GM19025 (cell line): ENCODE data around the gene DACH1.

Experiments
- ATAC-seq: cut with Tn5 transposase; IDR thresholded peaks from one replicate; pipeline ENCODE4 v1.9.1; 2021; ENCODE audit warnings: mild to moderate bottlenecking, low read depth, moderate library complexity; ENCODE audit not compliant: unreplicated experiment

Gene DACH1

DNA sequence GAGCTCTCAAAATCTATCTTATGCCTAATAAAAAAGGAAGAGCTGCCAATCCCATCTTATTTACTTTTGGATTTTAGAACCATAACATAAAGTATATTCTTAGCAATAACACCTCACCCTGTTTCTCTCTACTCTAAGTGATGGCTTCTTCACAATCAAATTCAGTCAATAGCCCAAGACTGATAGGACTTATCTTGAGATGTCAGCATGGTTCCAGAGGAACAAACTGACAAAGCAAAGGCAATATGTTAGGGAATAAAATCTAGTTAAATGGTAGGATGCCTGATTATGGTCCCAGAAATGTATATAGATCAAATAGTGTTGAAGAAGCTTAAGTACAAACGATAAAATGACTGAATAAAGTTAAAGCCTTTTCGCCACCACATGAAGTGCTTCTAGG lies 36.3 kb downstream of the DACH1 start:
- ATAC-seq = no peak

DNA sequence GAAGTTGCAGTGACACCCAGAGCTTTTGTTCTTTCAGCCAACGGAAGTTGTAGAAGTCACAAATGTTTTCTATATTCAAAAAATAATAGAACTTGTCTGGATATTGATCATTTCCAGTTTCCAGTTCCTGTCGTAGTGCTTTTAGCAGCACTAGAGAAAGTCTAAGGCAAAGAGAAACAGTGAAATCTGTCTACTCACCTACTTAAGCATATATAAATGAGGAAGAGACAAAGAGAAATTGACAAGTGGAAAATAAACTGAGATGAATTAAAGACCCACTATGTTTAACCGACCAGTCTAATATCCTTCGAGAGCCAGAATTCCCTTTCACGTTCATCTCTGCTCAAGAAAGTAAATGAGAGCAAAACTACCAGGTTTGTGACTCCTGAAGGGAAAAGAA lies 36.7 kb downstream of the DACH1 start:
- ATAC-seq = no peak

DNA sequence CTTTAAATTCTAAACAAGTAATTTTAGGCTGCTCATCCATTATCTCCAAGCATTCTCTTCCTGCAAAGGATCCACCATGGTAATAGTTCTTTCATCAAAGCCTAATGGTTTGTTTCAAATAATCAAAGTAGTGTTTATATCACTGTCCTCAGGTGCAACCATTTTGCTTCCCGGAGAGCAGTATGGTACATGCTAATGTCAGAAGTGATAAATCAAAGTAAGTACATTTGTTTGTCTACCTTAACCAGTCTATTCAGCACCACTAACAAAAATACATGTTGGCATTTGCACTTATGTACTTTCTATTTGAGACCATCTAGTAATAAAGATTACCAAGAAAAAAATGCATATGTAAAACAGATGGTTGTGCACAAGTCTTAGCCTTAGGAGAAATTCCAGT lies 37.5 kb downstream of the DACH1 start:
- ATAC-seq = no peak

DNA sequence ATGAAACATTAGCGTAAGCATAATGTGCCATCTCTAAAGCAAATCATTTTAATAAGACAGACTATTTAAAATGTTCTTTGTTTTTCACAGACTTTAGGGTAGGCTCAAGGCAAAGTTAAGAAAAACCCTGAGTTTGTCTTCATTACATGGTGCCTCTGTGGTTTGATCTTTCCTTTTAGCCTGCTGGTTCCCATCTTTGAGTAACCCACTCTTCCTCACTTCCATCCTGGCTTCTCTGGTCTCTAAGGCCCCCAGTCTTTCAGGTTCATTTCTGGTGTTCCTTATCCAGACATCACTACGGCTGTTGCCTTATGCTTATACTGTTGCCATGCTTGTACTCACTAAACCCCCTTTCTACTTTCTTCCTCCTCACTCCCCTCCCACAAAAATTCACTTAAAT lies 38.4 kb downstream of the DACH1 start:
- ATAC-seq = no peak

DNA sequence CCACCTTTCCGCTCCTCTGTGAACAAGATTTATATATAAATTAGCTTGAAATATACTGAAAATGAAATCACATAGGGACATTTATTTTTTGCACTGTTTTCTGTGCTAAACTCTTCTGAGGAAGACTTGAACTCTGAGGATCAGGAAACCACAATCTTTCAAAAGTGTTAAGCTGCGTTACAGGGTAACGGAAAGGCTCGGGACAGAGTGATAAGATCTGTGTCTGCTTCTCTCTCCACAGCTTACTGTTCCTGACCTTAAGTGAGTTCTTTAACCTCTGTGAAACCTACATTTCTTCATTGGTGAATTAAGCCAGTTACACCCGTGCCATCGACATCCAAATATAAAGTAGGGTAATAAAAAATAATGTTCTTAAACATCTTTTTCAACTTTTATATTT lies 38.9 kb downstream of the DACH1 start:
- ATAC-seq = no peak

DNA sequence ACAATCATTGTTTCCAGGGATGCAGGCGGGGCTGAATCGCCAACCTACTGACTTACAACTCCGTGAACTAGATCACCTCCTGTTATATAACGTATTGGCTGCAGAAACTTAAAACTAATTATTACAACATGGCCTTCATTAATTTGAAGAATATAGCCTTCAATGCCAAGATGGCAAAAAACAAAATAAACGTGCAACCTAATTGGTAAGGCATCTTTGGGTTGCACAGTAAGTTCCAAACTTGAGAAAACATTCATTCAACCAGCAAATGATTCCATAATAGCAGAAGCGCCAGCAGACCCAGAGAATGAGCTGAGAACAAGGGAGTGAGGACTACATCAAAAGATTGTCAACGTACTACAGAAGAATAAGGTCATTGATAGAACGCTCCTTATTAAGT lies 39.8 kb downstream of the DACH1 start:
- no peak for ATAC-seq

DNA sequence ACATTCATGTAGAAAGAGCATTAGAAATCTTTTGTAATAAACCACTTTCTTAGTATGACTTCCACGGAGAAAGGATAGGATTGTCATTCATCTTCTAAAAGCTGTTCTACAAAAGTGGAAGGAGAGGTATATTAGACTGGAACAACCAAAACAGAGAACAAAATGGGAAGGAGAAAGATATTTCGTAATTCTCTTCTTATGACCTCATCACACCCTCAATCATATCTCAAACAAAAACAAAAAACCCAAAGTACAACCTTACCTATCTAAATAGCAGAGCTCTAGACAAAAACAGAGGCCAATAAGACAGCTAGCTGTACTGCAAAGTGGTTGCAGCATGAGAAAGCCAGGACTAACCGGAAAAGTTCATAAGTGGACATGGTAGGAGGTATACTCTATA lies 46.3 kb downstream of the DACH1 start:
- ATAC-seq = no peak

DNA sequence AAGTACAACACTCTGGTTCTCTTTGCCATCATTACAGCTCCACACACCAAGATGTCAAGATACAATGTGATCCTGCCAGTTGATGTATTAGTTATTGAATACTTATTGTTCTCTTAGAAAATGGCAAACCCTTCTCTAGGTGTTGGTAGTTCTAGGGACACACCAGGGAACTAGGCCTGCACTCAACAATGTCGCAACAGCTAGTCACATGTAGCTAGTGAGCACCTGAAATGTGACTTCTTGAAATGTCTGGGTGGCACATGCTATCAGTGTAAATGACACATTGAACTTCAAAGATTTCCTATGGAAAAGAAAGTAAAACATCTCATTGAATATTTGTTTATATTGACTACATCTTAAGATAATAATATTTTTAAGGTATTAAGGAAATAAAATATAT lies 49.7 kb downstream of the DACH1 start:
- no peak for ATAC-seq

DNA sequence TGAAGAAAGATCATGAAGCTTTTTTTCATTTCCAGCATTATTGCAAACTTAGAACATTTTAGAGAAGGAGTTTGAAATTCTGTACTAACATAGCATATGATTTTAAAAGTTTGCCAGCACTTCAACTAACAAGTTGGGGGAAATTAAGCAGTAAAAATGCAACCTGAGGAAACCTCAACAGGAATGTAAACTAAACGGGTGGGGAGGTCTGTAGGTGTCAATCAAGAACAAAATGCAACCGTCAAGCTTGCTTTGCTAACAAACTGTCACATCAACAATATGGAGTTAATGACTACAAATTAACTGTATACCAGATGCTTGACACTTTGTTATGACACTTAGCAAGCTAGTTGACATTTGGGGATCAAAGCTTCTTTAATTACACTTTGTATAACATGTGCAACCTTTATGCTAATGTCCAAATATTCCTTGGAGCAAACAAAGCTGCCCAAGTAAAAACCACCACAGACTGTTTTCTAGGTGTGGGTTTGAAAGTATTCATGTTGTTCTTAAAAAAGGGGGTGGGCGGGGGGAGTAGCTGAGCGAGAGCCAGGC lies 52.1 kb downstream of the DACH1 start:
- no peak for ATAC-seq

DNA sequence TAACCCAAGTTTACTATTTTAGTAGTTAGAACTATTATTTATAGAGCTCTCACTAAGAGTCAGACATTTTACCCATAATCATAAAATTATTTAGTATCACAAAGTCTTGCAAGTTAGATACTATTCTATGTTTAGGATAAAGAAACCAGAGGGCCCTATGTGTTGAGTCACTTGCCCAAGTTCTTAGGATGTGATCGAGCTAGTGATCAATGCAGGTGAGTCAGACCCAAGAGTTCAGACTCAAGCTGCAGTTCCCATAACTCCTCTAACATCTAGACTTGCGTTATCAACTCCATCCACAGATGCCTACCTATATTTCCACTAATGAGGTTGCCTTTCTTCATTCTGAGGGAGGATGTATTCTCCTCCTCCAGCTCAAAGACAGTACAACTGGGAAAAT lies 53.8 kb downstream of the DACH1 start:
- ATAC-seq = no peak

DNA sequence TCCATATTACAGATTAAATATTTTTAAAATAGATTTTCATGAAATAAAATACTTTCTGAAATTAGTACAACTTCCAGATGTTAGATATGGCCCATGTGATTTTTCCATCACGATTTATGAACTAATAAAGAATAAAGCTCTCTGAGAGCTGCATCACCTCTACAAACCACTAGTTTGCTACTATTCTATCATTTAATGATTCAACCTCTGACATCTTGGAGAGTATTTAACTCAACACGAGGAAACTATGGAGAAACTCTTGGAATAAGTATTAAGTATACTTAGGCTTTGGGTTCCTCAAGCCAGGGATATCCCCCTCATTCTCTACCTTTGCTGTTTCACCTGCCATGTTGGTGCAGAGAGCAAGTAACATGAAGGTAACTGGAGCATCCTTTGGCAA lies 55.7 kb downstream of the DACH1 start:
- ATAC-seq = no peak

DNA sequence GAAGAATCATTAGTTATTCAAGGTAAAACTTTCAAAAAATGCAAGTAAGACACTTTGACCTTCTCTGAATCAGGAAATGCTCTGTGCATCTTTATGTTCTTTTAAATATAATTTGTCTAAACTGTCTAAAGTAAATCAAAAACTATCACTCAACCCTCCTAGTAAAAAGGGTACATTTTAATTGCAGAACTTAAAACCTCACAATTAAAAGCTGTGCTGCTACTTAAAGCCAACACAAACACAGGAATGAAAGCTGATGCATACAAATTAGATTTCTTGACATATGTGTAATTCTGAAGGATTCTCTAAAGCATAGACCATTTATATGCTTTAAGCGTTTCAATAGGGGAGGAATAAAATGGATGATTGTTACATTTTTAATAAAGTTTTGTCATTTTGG lies 58.3 kb downstream of the DACH1 start:
- ATAC-seq = no peak

DNA sequence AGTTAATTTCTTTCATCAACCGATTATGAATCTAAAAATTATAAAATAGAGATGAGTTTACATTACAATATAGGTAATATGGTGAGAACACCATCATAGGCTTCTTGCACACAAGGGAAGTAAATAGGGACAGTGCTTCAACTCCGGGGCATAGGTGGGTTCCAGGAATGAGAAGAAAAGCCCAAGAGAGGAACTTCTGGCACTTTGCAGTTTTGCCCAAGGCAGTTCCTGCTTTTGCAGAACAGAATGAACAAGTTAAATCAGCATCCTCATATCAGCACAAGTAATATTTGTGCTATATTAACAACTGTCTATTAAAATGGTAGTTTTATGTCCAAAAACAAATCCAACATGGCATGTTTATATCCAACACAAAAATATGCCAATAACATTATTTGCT lies 60.1 kb downstream of the DACH1 start:
- no peak for ATAC-seq

DNA sequence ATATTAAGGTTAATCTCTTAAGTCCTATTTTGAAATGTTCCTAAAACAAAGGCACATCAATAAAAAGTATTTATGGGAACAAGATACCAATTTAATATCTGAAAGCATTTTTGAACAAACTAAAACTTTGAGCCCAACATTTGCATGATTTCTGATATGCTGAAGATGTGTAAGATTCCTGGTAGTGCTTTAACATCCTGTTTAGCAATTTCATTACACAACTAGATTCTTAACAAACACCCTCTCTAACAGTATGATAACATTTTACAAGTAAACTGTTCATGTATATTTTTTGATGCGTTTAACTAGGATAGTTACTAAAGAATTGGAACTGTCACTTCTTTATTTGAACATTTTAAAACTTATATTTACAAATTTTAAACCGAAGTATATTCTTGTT lies 63.9 kb downstream of the DACH1 start:
- ATAC-seq = no peak

DNA sequence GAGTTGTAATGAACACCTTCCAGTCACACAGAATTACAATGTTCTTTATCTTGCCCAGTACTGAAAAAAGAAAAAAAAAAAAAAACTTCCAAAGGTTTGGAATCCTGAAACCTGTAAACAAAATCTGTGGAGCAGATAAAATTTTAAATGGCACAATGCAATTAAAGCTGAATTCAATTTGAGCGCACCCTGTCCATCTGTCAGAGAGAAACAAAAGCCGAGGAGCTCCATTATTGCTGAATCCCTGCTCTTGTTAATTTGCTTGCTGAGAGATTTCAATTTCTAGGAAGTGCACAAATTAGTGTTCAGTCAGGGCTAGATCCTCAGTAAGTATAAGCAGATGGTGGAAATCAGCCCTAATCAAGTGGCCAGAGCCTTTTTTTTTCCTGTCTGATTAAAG lies 65.2 kb downstream of the DACH1 start:
- no peak for ATAC-seq

DNA sequence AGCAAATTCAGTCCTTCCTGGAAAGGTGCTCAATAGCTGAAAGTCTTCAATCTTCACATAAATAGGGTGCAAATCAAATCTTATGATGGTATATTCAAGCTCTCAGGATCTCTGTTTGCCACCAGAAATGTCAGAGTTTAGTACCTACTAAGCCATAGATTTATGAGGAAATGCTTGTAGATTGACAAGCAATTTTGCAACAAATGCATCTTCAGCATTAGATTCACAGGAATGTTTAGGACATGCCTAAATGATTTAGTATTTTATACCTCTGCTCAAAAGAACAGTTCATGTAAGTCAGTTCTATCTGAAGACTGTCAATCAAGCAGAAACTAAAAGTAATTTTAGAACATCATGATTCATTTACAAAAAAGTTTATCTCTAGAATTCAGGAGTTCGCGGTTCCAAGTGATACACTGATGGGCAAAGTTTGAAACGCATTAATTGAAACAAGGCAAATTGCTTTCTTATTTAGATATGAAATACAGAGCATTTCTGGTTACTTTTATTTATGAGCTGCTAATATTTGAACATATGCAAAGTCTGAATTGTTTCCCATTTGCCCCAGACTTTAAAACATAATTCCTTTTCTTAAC lies 65.7 kb downstream of the DACH1 start:
- no peak for ATAC-seq

DNA sequence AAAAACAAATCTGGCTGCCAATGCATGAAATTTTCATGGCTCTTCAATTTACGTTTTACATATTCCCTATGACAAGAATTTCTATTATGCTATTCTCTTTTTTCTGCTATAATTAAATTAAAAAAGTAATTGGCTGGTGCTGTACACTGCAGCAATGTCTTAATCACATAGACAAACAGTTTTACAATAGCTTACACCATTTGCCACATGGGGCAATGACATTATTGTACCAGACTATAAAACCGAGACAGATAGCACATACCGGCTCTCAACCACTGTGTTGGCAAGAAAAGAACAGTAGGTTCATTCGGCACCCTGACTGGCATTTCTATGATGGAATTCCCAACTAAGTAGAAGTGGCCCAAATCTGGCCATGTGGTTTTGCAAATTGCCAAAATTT lies 67.7 kb downstream of the DACH1 start:
- ATAC-seq = no peak

DNA sequence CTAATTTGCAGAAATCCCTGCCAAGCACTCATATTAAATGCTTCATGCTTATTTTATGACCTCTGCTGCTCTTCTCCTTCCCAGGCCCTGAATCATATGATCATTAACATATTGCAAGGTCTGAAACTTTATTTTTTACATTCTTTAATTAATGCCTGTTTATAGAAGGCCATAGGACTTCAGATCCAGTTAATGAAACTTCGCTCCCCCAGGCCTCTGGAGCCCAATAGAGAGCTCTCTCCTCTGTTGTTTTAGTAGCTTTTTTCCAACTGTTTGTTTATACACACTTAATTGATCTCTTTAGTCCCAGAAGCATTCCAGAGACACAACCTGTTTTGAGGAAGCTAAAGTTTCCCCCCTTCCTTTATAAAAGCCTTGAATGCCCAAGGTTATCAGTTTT lies 68.3 kb downstream of the DACH1 start:
- no peak for ATAC-seq

DNA sequence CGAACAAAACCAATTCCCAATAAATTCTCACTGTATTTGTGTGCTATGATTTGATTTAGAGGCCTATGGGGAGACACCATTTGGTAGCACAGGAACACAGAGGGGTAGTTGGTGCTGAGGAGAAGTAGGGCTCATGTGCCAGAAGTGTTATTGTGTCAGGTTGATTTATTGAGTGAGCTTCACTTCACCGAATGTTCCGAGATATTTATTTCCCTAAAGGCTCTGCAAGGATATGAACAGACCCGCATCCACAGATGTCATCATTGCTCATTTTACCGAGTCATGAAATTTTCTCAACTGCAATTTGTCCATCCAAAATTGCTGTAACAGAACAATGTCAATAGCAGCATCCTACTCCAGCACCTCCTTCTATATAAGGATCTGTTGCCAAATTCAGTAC lies 69.5 kb downstream of the DACH1 start:
- ATAC-seq = no peak

DNA sequence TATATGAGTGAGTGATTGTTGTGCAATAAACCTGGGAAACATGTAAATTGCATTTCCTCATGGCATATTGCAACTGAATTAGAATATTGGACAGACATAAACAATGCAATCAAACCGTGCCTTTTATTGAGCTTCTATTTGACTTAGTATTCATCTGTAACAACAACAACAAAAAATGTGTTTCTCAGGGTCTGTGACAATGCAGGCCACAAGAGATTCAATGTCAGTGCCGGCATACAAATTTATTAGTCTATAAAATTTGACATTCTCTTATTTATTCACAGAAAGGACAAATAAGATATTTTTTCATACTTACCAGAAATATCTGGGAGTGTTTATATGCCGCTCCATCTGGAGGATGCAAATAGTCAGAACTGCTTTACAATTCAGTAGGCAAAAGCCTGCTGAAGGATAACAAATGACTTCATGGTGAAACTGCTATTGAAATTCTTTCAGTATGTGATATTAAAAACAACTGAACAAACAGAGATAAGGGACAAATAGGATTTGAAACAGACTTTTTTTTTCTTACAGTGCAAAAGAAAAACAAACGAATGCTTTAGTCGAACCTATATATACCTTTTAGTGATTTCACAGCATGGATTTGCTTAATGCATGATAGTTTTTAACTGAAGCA lies 77.2 kb downstream of the DACH1 start:
- no peak for ATAC-seq

DNA sequence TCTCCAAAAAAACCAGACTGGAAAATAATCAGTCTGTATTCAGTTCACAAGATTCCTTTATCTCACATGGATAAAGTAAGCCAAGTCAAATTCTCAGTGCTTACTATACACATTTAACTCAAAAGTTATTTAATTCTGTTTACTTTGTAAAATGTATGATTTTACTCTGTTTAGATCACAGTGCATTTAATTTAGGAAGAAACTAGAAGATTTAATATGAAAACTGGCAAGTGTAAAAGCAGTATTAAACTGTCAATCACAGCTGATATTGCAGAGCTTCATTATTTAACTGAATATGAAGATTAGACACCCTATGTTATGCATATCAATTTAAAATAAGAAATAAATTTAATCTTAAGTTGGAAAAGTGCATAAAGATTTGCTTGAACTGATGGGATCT lies 78.0 kb downstream of the DACH1 start:
- ATAC-seq = no peak

DNA sequence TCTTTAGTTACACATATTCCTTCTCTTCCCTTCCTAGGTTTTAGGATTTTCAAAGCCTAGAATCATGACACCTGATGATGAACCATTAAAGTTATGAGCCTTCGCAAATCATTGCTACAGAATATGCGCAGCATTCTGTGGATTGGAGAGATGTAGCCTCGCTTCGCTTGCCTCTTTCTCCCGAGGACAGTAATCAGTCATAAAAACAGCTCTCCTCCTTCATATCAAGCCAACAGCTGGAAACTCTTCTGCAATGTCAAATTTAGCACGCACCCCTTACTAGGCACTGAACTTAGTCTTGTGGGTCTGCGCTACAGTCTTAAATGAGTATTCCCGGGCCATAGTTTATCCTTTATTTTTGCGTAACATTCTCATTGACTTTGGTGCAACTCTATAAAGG lies 79.6 kb downstream of the DACH1 start:
- ATAC-seq = no peak

DNA sequence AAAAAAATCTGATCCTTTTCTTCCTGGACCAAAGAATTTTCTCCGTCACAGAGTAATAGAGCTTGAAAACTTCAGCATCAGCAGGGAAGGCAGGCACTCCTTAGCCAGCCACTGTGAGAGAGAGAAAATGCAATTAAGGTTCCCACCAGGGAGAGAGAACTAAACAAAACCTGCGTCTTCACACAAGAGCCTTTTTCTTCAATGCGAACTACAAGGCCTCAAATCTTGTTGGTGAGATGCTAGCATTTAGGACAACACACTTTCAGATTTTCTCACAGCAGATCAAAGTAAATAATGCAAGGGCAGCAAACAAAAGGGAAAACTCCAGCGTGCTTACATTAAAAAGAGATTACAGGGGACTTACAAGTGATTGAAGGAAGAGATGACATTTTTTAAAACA lies 80.1 kb downstream of the DACH1 start:
- ATAC-seq = no peak
